Right lobe of liver (tissue), 6 donors: ENCODE measurements around the gene ACOT7. TPM values are rescaled to one million over a fixed set of nuclear protein-coding genes. Genes with fewer than 3 reads are reported as not detected.

Source experiments
- ATAC-seq, 4 donors: fragments of 200-7000 bp; cut with Tn5 transposase; one replicate each; pipeline ENCODE4 v1.9.1; 2020; ENCODE audit warnings: mild to moderate bottlenecking in 4 of 4, moderate library complexity in 4 of 4
- DNase-seq, 3 donors: peaks; one replicate each; pipeline ENCODE4 v3.0.0-alpha.2; 2020
- H3K27ac ChIP-seq, 3 donors: fragments of 200-600 bp; one replicate each; pipeline ENCODE4 v1.8.0; 2022
- H3K27me3 ChIP-seq, 2 donors: fragments of 200-600 bp; one replicate each; pipeline ENCODE4 v1.8.0; 2022
- H3K36me3 ChIP-seq, 4 donors: fragments of 200-600 bp; sonication (generic) in 1 of 4; one replicate each; pipeline versions ENCODE4 v1.5.1 to v1.8.0; 2017 to 2022; ENCODE audit warnings: control low read depth in 1 of 4
- H3K4me1 ChIP-seq, 4 donors: fragments of 200-600 bp; sonication (generic) in 1 of 4; one replicate each; pipeline versions ENCODE4 v1.5.1 to v1.8.0; 2017 to 2022; ENCODE audit warnings: control low read depth in 1 of 4
- H3K4me3 ChIP-seq, 3 donors: fragments of 200-600 bp; one replicate each; pipeline ENCODE4 v1.8.0; 2022
- H3K9me3 ChIP-seq, 4 donors: fragments of 200-600 bp; sonication (generic) in 1 of 4; one replicate each; pipeline versions ENCODE4 v1.5.1 to v1.8.0; 2017 to 2022; ENCODE audit warnings: control low read depth in 1 of 4
- CTCF ChIP-seq, 4 donors: fragments of 200-600 bp in 3 of 4; fragments of 450-650 bp in 1 of 4; IDR thresholded peaks; one replicate each; pipeline versions ENCODE4 v1.5.1 to v1.8.0; 2016 to 2022; ENCODE audit warnings: antibody characterized with exemption in 4 of 4, mild to moderate bottlenecking in 2 of 4
- POLR2A ChIP-seq: fragments of 450-650 bp; IDR thresholded peaks from one replicate; pipeline ENCODE4 v1.6.1; 2017; ENCODE audit warnings: antibody characterized with exemption, mild to moderate bottlenecking
- WGBS: methylation state at CpG from one replicate; pipeline ENCODE4 v1.1.6; 2018; ENCODE audit warnings: low coverage, low lambda C conversion rate; ENCODE audit not compliant: insufficient coverage; ENCODE audit errors: missing lambda C conversion rate; 5-methylcytosine and 5-hydroxymethylcytosine counted together
- intact Hi-C, 2 donors: fragments of 100-400 bp; cut with DNase I; formaldehyde crosslinking; loops; one replicate each; pipeline versions ENCODE4 v1.11.2 to v1.14.1; 2022
- total RNA-seq, 6 experiments: library from RNA; depleted of rRNA in 2 of 6; stranded (reverse); fragments of >200 nt in 2 of 6; fragmentation: NEBNext Ultra II Directional in 3 of 6; extraction: Animal tissue kit (Norgen Biotek cat#: 25700) in 3 of 6; gene quantifications; one replicate each; pipeline versions ENCODE4 v1.1.0 to v1.2.4, GENCODE V29; 2016 to 2023
- donor health status: DM: no; HTN: yes; CAD: no.
- donor health status: DM: no; HTN: no; CAD: no.
- donor health status: DM: no; HTN: no; CAD: no.
- donor health status: DM: no; HTN: yes; CAD: no.
- donor health status: DM: no; HTN: yes; CAD: no.

The ACOT7 gene
- total RNA-seq, 6 experiments from 2014 or later: 10.8 to 19.7 (median 14.1) TPM

GRCh38 chr1:6279613-6280383, 113.8 kb downstream of the ACOT7 start:
- no peak overlapping the region for H3K4me3 ChIP-seq
- no peak overlapping the region for H3K27ac ChIP-seq
- DNase-seq: no peak
- H3K9me3 ChIP-seq: no peaks in the 10 kb centered on the region
- H3K27me3 ChIP-seq: no peaks in the 10 kb centered on the region
- H3K36me3 ChIP-seq: no peaks in the 10 kb centered on the region
- TF ChIP-seq POLR2A (no peak), CTCF (IDR thresholded peaks at IDR 0.05) (no peak)
- no peaks in the 10 kb centered on the region for H3K4me1 ChIP-seq
- 100% methylated on average over 1 of the region's 31 CpGs for WGBS
- intact Hi-C loops: no loop called here
- ATAC-seq: no peak

GRCh38 chr1:6279066-6279465, 114.5 kb downstream of the ACOT7 start:
- H3K4me1 ChIP-seq: no peaks in the 10 kb centered on the region
- no peak for ATAC-seq
- TF ChIP-seq POLR2A (no peak), CTCF (IDR thresholded peaks at IDR 0.05) (no peak)
- no peak overlapping the region for H3K4me3 ChIP-seq
- H3K36me3 ChIP-seq: no peaks in the 10 kb centered on the region
- no peaks in the 10 kb centered on the region for H3K9me3 ChIP-seq
- 93% methylated on average over 8 of the region's 10 CpGs for WGBS
- DNase-seq: no peak
- no peak overlapping the region for H3K27ac ChIP-seq
- intact Hi-C loops: no loop called here
- H3K27me3 ChIP-seq: no peaks in the 10 kb centered on the region

- Histone ChIP-seq H3K4me3 (no peak overlapping the region), H3K27me3 (no peaks in the 10 kb centered on the region), H3K9me3 (no peaks in the 10 kb centered on the region), H3K4me1 (no peaks in the 10 kb centered on the region), H3K36me3 (no peaks in the 10 kb centered on the region), H3K27ac (no peak overlapping the region)
- 92% methylated on average over 4 of the region's 9 CpGs for WGBS
- DNase-seq: no peak
- intact Hi-C loops: no loop called here
- TF ChIP-seq POLR2A: no peak
- ATAC-seq: no peak
Observed at GRCh38 chr1:6278263-6278662, 115.3 kb downstream of the ACOT7 start.

GRCh38 chr1:6276811-6277555, 116.6 kb downstream of the ACOT7 start:
- intact Hi-C loops: no loop called here
- no peak for DNase-seq
- TF ChIP-seq CTCF (IDR thresholded peaks at IDR 0.05) (no peak), POLR2A (no peak)
- Histone ChIP-seq H3K4me3 (no peak overlapping the region), H3K27me3 (no peaks in the 10 kb centered on the region), H3K9me3 (no peaks in the 10 kb centered on the region), H3K4me1 (no peaks in the 10 kb centered on the region), H3K36me3 (no peaks in the 10 kb centered on the region), H3K27ac (no peak overlapping the region)
- WGBS: 93% methylated on average over 4 of the region's 20 CpGs
- no peak for ATAC-seq
